ENCODE data around the gene SEMA3C. TPM values are rescaled to one million over a fixed set of nuclear protein-coding genes. Genes with fewer than 3 reads are reported as not detected.

SEMA3C gene
- total RNA-seq, 1 donor from 2014 or later, result 91.3 TPM

- Mint-ChIP-seq H3K27me3 (ENCODE audit: unreplicated experiment) (peaks cover 5% of the 10 kb centered on the region), H3K36me3 (ENCODE audit: unreplicated experiment) (no peaks in the 10 kb centered on the region), H3K4me3 (ENCODE audit: unreplicated experiment) (no peak overlapping the region), H3K4me1 (ENCODE audit: low read depth, unreplicated experiment) (peaks cover 39% of the 10 kb centered on the region), H3K9me3 (ENCODE audit: unreplicated experiment) (no peaks in the 10 kb centered on the region), H3K27ac (ENCODE audit: unreplicated experiment) (no peak overlapping the region)
- TF ChIP-seq CTCF (IDR thresholded peaks at IDR 0.05; ENCODE audit: partially characterized antibody, unreplicated experiment), result no peak
- DNase-seq, result no peak
Observed at GRCh38 chr7:80921130-80921529, 2.3 kb upstream of the SEMA3C start.

- Mint-ChIP-seq H3K9me3 (ENCODE audit: unreplicated experiment) (no peaks in the 10 kb centered on the region), H3K27me3 (ENCODE audit: unreplicated experiment) (peaks cover 5% of the 10 kb centered on the region), H3K4me3 (ENCODE audit: unreplicated experiment) (peak overlapping the region; percentile 91), H3K27ac (ENCODE audit: unreplicated experiment) (peak overlapping the region; percentile 9), H3K36me3 (ENCODE audit: unreplicated experiment) (no peaks in the 10 kb centered on the region), H3K4me1 (ENCODE audit: low read depth, unreplicated experiment) (peaks cover 32% of the 10 kb centered on the region)
- no peak for TF ChIP-seq CTCF (IDR thresholded peaks at IDR 0.05; ENCODE audit: partially characterized antibody, unreplicated experiment)
- DNase-seq, result no peak
Observed at GRCh38 chr7:80918399-80918798, 452 bp downstream of the SEMA3C start.

- H3K4me3 Mint-ChIP-seq (ENCODE audit: unreplicated experiment), result peak overlapping the region; percentile 91
- H3K27me3 Mint-ChIP-seq (ENCODE audit: unreplicated experiment), result peaks cover 5% of the 10 kb centered on the region
- peaks cover 22% of the 10 kb centered on the region for H3K4me1 Mint-ChIP-seq (ENCODE audit: low read depth, unreplicated experiment)
- DNase-seq, result no peak
- no peaks in the 10 kb centered on the region for H3K36me3 Mint-ChIP-seq (ENCODE audit: unreplicated experiment)
- H3K9me3 Mint-ChIP-seq (ENCODE audit: unreplicated experiment), result no peaks in the 10 kb centered on the region
- H3K27ac Mint-ChIP-seq (ENCODE audit: unreplicated experiment), result no peak overlapping the region
- no peak for TF ChIP-seq CTCF (IDR thresholded peaks at IDR 0.05; ENCODE audit: partially characterized antibody, unreplicated experiment)
Observed at GRCh38 chr7:80916770-80917741, 1.8 kb downstream of the SEMA3C start.

GRCh38 chr7:80910228-80910627, 8.6 kb downstream of the SEMA3C start:
- Mint-ChIP-seq H3K27me3 (ENCODE audit: unreplicated experiment) (no peaks in the 10 kb centered on the region), H3K4me3 (ENCODE audit: unreplicated experiment) (no peak overlapping the region), H3K27ac (ENCODE audit: unreplicated experiment) (no peak overlapping the region), H3K36me3 (ENCODE audit: unreplicated experiment) (no peaks in the 10 kb centered on the region), H3K9me3 (ENCODE audit: unreplicated experiment) (no peaks in the 10 kb centered on the region), H3K4me1 (ENCODE audit: low read depth, unreplicated experiment) (peaks cover 22% of the 10 kb centered on the region)
- no peak for DNase-seq
- no peak for TF ChIP-seq CTCF (IDR thresholded peaks at IDR 0.05; ENCODE audit: partially characterized antibody, unreplicated experiment)

- Mint-ChIP-seq H3K4me3 (ENCODE audit: unreplicated experiment) (no peak overlapping the region), H3K9me3 (ENCODE audit: unreplicated experiment) (no peaks in the 10 kb centered on the region)
Observed at GRCh38 chr7:80908360-80908797, 10.5 kb downstream of the SEMA3C start.

More at GRCh38 chr7:80908360-80908797, 10.5 kb downstream of the SEMA3C start:
- no peak overlapping the region for H3K27ac Mint-ChIP-seq (ENCODE audit: unreplicated experiment)
- H3K27me3 Mint-ChIP-seq (ENCODE audit: unreplicated experiment), result no peaks in the 10 kb centered on the region
- no peaks in the 10 kb centered on the region for H3K36me3 Mint-ChIP-seq (ENCODE audit: unreplicated experiment)
- peaks cover 23% of the 10 kb centered on the region for H3K4me1 Mint-ChIP-seq (ENCODE audit: low read depth, unreplicated experiment)
- TF ChIP-seq CTCF (IDR thresholded peaks at IDR 0.05; ENCODE audit: partially characterized antibody, unreplicated experiment), result no peak
- DNase-seq, result no peak

Data from glutamatergic neuron (in vitro differentiated cells).